K562 (cell line): ENCODE measurements around the gene GRIPAP1. TPM values are rescaled to one million over a fixed set of nuclear protein-coding genes. Genes with fewer than 3 reads are reported as not detected.

Source experiments
- ATF4 ChIP-seq: fragments of 450-650 bp; formaldehyde crosslinking; IDR thresholded peaks from 2 replicates; pipeline ENCODE4 v1.4.0; 2022; ENCODE audit warnings: mild to moderate bottlenecking, moderate library complexity
- BRD4 ChIP-seq: fragments of 200-600 bp; sonication (generic); IDR thresholded peaks from 2 replicates; pipeline ENCODE4 v1.6.1; 2017; ENCODE audit warnings: inconsistent platforms
- CREBBP ChIP-seq: IDR thresholded peaks from one replicate; pipeline ENCODE4 v1.6.1; 2012; ENCODE audit warnings: low read depth, mild to moderate bottlenecking, control low read depth, inconsistent platforms, low read length
- DACH1 ChIP-seq: fragments of 450-650 bp; IDR thresholded peaks from 2 replicates; pipeline ENCODE4 v1.6.1; 2018; ENCODE audit not compliant: partially characterized antibody
- E4F1 ChIP-seq: fragments of 250-450 bp; sonication (Bioruptor Pico); IDR thresholded peaks from 2 replicates; pipeline ENCODE4 v1.5.0; 2021; ENCODE audit warnings: mild to moderate bottlenecking, borderline replicate concordance
- GTF2B ChIP-seq: IDR thresholded peaks from 2 replicates; pipeline ENCODE4 v1.6.1; 2011; ENCODE audit not compliant: insufficient read length; ENCODE audit errors: extremely low read depth
- KDM1A ChIP-seq, 2 experiments: fragments of 450-650 bp; IDR thresholded peaks; 2 replicates each; pipeline ENCODE4 v1.6.1; 2016; ENCODE audit warnings: mild to moderate bottlenecking in 2 of 2
- KLF1 ChIP-seq: fragments of 450-650 bp; IDR thresholded peaks from 2 replicates; pipeline ENCODE4 v1.6.1; 2016; ENCODE audit warnings: missing genetic modification characterization, missing compliant biosample characterization
- L3MBTL2 ChIP-seq: fragments of 450-650 bp; IDR thresholded peaks from 2 replicates; pipeline ENCODE4 v1.6.1; 2016; ENCODE audit warnings: mild to moderate bottlenecking, moderate library complexity
- MECOM ChIP-seq: fragments of 250-450 bp; sonication (Bioruptor Pico); IDR thresholded peaks from 2 replicates; pipeline ENCODE4 v1.8.0; 2022; ENCODE audit warnings: inconsistent platforms
- MGA ChIP-seq: fragments of 450-650 bp; IDR thresholded peaks from 2 replicates; pipeline ENCODE4 v1.6.1; 2016; ENCODE audit warnings: mild to moderate bottlenecking, moderate library complexity
- ZC3H11A ChIP-seq: IDR thresholded peaks from 2 replicates; pipeline ENCODE4 v1.6.1; 2012; ENCODE audit warnings: low read depth, low read length, improper control_type of control experiment
- polyA plus RNA-seq, 8 experiments: library from polyadenylated mRNA; depleted of rRNA in 4 of 8; stranded (reverse) in 5 of 8; unstranded in 3 of 8; fragments of >200 nt; fragmentation: Nextera tagmentation in 2 of 8; fragmentation: Illumina TruSeq in 1 of 8; extraction: Ambion mirVana in 2 of 8; extraction: Trizol in 1 of 8; gene quantifications; 2 replicates each; pipeline versions ENCODE4 v1.2.1 to v1.2.3, GENCODE V29; 2011 to 2014; ENCODE audit warnings: inconsistent platforms in 1 of 8, missing spikeins in 1 of 8
- total RNA-seq, 7 experiments: library from RNA; depleted of rRNA in 6 of 7; stranded (reverse); fragments of >200 nt in 6 of 7; fragmentation: Illumina TruSeq in 2 of 7; extraction: Trizol in 2 of 7; gene quantifications; 2 replicates each; pipeline versions ENCODE4 v1.2.1 to v1.2.3, GENCODE V29; 2011 to 2021; ENCODE audit warnings: low replicate concordance in 1 of 7

The GRIPAP1 gene
- total and polyA plus RNA-seq, 9 of the 15 experiments (the other 6 are each of a cell fraction or from before 2014, with no cell fraction given), result 4.1 to 41.6 (median 24.0) TPM

- no peak for TF ChIP-seq KDM1A (IDR thresholded peaks at IDR 0.05)
- TF ChIP-seq L3MBTL2, result peak; percentile 69
- TF ChIP-seq DACH1, result no peak
- TF ChIP-seq BRD4, result no peak
- no peak for TF ChIP-seq ATF4 (CRISPR knock-in tag)
- no peak for TF ChIP-seq E4F1 (CRISPR knock-in tag)
- TF ChIP-seq MECOM (CRISPR knock-in tag), result no peak
- TF ChIP-seq GTF2B, result no peak
- no peak; the same call in 1 of the 2 replicates for TF ChIP-seq MGA
- TF ChIP-seq KLF1 (tag), result peak; percentile 41; the same call in 1 of the 2 replicates
- TF ChIP-seq ZC3H11A, result no peak
- no peak for TF ChIP-seq CREBBP
These were observed 44.0 kb downstream of the GRIPAP1 start (continued) for GRCh38 chrX:48957827-48958634.
